OCI-LY7 (cell line): ENCODE measurements around the gene DNAH17. TPM values are rescaled to one million over a fixed set of nuclear protein-coding genes. Genes with fewer than 3 reads are reported as not detected.

Source experiments
- BruUV-seq: library from RNA; stranded (reverse); fragments of 400-500 nt; replicated peaks from 2 replicates; lab custom pipeline; 2021; lab: Mats Ljungman, UMichigan
- CTCF ChIA-PET: fragments of 300-600 bp; sonication (Branson Sonifier 250); formaldehyde crosslinking; loops from one replicate; lab custom pipeline; 2022; ENCODE audit warnings: antibody characterized with exemption; ENCODE audit not compliant: unreplicated experiment; lab: Charles Lee
- POLR2A ChIA-PET: fragments of 300-600 bp; sonication (Branson Sonifier 250); formaldehyde crosslinking; loops from one replicate; lab custom pipeline; 2022; ENCODE audit warnings: antibody characterized with exemption; lab: Charles Lee
- DNase-seq: peaks from one replicate; pipeline ENCODE4 v3.0.0-alpha.2; 2015; ENCODE audit warnings: low spot score
- H2AFZ ChIP-seq: fragments of 200-600 bp; sonication (generic), shearing (Covaris generic); 2 replicates; pipeline ENCODE4 v1.6.1; 2014; ENCODE audit warnings: mild to moderate bottlenecking, antibody characterized with exemption, low read length, moderate library complexity
- H3K27ac ChIP-seq: fragments of 200-600 bp; sonication (generic); 2 replicates; pipeline ENCODE4 v1.5.1; 2014; ENCODE audit warnings: mixed run types, low read depth, mild to moderate bottlenecking, moderate library complexity, low read length, inconsistent platforms; ENCODE audit not compliant: poor library complexity, severe bottlenecking
- H3K36me3 ChIP-seq: fragments of 200-600 bp; sonication (generic); 2 replicates; pipeline ENCODE4 v1.6.1; 2014; ENCODE audit warnings: mild to moderate bottlenecking, antibody characterized with exemption, low read length, moderate library complexity, mixed read lengths; ENCODE audit not compliant: insufficient read depth
- H3K4me1 ChIP-seq: fragments of 200-600 bp; sonication (generic); 2 replicates; pipeline ENCODE4 v1.5.1; 2014; ENCODE audit warnings: mild to moderate bottlenecking, low read length; ENCODE audit not compliant: insufficient read depth, poor library complexity, severe bottlenecking
- H3K4me2 ChIP-seq: fragments of 200-600 bp; sonication (generic); 2 replicates; pipeline ENCODE4 v1.6.1; 2014; ENCODE audit warnings: mild to moderate bottlenecking, low read length
- H3K4me3 ChIP-seq: fragments of 200-600 bp; sonication (generic); 2 replicates; pipeline ENCODE4 v1.5.1; 2014; ENCODE audit warnings: mild to moderate bottlenecking, low read depth, low read length; ENCODE audit not compliant: poor library complexity, severe bottlenecking
- H3K79me2 ChIP-seq: fragments of 200-600 bp; sonication (generic); 2 replicates; pipeline ENCODE4 v1.6.1; 2016; ENCODE audit warnings: low read depth, mild to moderate bottlenecking, low read length, moderate library complexity, mixed read lengths; ENCODE audit not compliant: insufficient read depth
- H3K9me2 ChIP-seq: fragments of 200-600 bp; sonication (generic); 2 replicates; pipeline ENCODE4 v1.6.1; 2016; ENCODE audit warnings: mild to moderate bottlenecking, low read length, mixed read lengths; ENCODE audit not compliant: insufficient read depth
- H3K9me3 ChIP-seq: fragments of 200-600 bp; sonication (generic); 2 replicates; pipeline ENCODE4 v1.6.1; 2014; ENCODE audit warnings: mild to moderate bottlenecking, mixed run types, low read length, mixed read lengths
- H4K20me1 ChIP-seq: fragments of 200-600 bp; sonication (generic); 2 replicates; pipeline ENCODE4 v1.6.1; 2014; ENCODE audit warnings: mild to moderate bottlenecking, antibody characterized with exemption, low read length, moderate library complexity, mixed read lengths; ENCODE audit not compliant: insufficient read depth
- EZH2phosphoT487 ChIP-seq: fragments of 200-600 bp; sonication (generic); IDR thresholded peaks from 2 replicates; pipeline ENCODE4 v1.6.1; 2018; ENCODE audit warnings: low read depth, borderline replicate concordance, mild to moderate bottlenecking, mixed run types, antibody characterized with exemption, low read length, moderate library complexity, mixed read lengths
- intact Hi-C: fragments of 100-400 bp; cut with micrococcal nuclease; formaldehyde crosslinking; loops from one replicate; pipeline ENCODE4 v1.10.0; 2022; ENCODE audit not compliant: unreplicated experiment
- total RNA-seq, 2 experiments: library from RNA; depleted of rRNA in 1 of 2; stranded (reverse); fragments of >200 nt in 1 of 2; shearing (Covaris generic) in 1 of 2; gene quantifications; 2 replicates each; pipeline ENCODE4 v1.2.3, GENCODE V29; 2014 to 2022
- TF ChIP-seq, protein P1 (sequence below): fragments of 200-600 bp; sonication (generic); conservative IDR thresholded peaks from 2 replicates; pipeline ENCODE4 v1.5.1; 2014; ENCODE audit warnings: mild to moderate bottlenecking, antibody characterized with exemption, low read length, moderate library complexity, mixed read lengths

Gene DNAH17
- total RNA-seq, 2 experiments from 2014 or later: 0.89 to 1.1 TPM

DNA sequence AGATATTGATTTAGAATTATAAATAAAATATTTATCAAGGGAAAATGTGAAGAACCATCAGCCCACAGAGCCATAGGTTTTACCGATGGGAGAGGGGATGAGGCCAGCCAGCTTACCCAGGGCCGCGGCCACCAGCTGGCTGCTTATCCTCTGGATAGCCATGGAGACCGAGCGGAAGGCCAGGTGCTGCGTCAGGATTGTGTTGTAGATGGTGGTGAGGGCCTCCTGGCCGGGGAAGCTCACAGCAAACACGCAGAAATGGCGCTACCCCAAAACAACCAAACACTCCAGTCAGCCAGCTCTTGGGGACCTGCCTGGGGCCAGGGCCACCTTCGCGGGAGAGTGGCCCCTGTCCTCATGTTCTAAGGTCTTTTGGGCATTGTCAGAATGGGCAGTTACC, 97.8 kb downstream of the DNAH17 start:
- Histone ChIP-seq H3K4me2 (no peak overlapping the region), H2AFZ (no peak overlapping the region), H3K79me2 (no peaks in the 10 kb centered on the region), H3K4me1 (peaks cover 4% of the 10 kb centered on the region), H3K27ac (no peak overlapping the region), H3K9me2 (no peaks in the 10 kb centered on the region), H3K4me3 (no peak overlapping the region), H4K20me1 (no peaks in the 10 kb centered on the region), H3K36me3 (no peaks in the 10 kb centered on the region), H3K9me3 (no peaks in the 10 kb centered on the region)
- no peak for TF ChIP-seq EZH2phosphoT487
- TF ChIP-seq, protein P1, sequence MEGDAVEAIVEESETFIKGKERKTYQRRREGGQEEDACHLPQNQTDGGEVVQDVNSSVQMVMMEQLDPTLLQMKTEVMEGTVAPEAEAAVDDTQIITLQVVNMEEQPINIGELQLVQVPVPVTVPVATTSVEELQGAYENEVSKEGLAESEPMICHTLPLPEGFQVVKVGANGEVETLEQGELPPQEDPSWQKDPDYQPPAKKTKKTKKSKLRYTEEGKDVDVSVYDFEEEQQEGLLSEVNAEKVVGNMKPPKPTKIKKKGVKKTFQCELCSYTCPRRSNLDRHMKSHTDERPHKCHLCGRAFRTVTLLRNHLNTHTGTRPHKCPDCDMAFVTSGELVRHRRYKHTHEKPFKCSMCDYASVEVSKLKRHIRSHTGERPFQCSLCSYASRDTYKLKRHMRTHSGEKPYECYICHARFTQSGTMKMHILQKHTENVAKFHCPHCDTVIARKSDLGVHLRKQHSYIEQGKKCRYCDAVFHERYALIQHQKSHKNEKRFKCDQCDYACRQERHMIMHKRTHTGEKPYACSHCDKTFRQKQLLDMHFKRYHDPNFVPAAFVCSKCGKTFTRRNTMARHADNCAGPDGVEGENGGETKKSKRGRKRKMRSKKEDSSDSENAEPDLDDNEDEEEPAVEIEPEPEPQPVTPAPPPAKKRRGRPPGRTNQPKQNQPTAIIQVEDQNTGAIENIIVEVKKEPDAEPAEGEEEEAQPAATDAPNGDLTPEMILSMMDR: no peak
- DNase-seq: no peak
- BruUV-seq: no TSS peak
- intact Hi-C loops: no loop called here
- ChIA-PET CTCF (no interaction called here), POLR2A (no interaction called here)

DNA sequence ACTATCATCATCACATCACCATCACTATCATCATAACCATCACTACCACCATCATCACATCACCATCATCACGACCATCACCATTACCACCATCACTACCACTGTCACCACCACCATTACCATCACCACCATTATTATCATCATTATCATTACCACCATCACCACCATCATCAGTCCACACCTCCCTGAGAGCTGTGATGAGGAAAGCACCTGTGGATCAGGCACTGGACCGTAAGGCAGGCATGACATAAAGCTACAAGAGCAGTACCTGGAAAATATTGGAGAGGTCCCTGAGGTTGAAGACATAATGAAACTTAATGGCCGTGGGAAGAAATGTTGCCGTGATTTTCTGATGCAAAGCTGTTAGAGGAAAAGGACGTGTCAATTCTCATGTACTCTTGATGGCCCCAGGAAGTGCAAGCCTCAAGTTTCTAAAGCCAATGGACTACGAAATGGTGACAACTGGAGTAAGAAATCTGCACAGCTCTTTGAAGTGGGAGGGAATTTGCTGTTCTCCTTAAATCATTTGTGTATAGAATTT, 98.4 kb downstream of the DNAH17 start:
- CTCF ChIA-PET: no interaction called here
- no peaks in the 10 kb centered on the region for H3K9me3 ChIP-seq
- H3K36me3 ChIP-seq: no peaks in the 10 kb centered on the region
- intact Hi-C loops: no loop called here
- H3K4me3 ChIP-seq: no peak overlapping the region
- POLR2A ChIA-PET: no interaction called here
- TF ChIP-seq EZH2phosphoT487: no peak
- TF ChIP-seq, protein P1: no peak
- H4K20me1 ChIP-seq: no peaks in the 10 kb centered on the region
- no peak overlapping the region for H2AFZ ChIP-seq
- H3K27ac ChIP-seq: no peak overlapping the region
- no peak for DNase-seq
- no peaks in the 10 kb centered on the region for H3K4me1 ChIP-seq
- no peak overlapping the region for H3K4me2 ChIP-seq
- no peaks in the 10 kb centered on the region for H3K79me2 ChIP-seq
- BruUV-seq: no TSS peak
- H3K9me2 ChIP-seq: no peaks in the 10 kb centered on the region

DNA sequence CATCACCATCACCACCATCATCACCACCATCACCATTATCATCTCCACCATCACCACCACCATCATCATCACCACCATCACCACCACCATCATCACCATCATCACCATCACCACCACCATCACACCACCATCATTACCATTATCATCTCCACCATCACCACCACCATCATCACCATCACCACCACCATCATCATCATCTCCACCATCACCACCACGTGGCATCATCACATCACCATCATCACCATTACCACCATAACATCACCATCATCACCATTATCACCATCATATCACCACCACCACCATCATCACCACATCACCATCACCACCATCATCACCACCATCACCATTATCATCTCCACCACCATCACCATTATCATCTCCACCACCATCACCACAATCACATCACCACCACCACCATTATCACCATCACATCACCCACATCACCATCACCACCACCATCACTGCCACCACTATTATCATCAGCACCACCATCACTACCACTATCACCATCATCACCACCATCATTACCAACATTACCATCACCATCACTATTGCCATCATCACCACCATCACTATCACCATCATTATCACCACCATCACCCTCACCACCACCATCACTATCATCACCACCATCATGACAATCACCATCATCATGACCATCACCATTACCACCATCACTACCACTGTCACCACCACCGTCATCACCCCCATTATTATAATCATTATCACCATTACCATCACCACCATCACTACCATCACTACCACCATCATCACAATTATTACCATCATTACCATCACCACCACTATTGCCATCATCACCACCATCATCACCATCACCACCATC, 99.1 kb downstream of the DNAH17 start:
- Histone ChIP-seq H3K4me3 (no peak overlapping the region), H4K20me1 (no peaks in the 10 kb centered on the region), H3K9me3 (no peaks in the 10 kb centered on the region), H3K4me1 (no peaks in the 10 kb centered on the region), H3K9me2 (no peaks in the 10 kb centered on the region), H3K4me2 (no peak overlapping the region), H2AFZ (no peak overlapping the region), H3K36me3 (no peaks in the 10 kb centered on the region), H3K27ac (no peak overlapping the region), H3K79me2 (no peaks in the 10 kb centered on the region)
- no TSS peak for BruUV-seq
- intact Hi-C loops: no loop called here
- no peak for DNase-seq
- no peak for TF ChIP-seq EZH2phosphoT487
- TF ChIP-seq, protein P1: no peak
- POLR2A ChIA-PET: no interaction called here
- CTCF ChIA-PET: no interaction called here
